ENCODE measurements around the gene SYNRG.

SYNRG gene

GRCh38 chr17:37576281-37576680 is 32.9 kb downstream of the SYNRG start:
- H3K27me3 ChIP-seq (replicated peaks), result no peaks in the 10 kb centered on the region
- no peak for DNase-seq
- peaks cover 17% of the 10 kb centered on the region for H3K36me3 ChIP-seq (replicated peaks)
- no peak overlapping the region for H3K4me3 ChIP-seq (ENCODE audit: low read depth, low read length)
- TF ChIP-seq CTCF (IDR thresholded peaks at IDR 0.05; ENCODE audit: low read depth, low read length, missing control alignments), result no peak
- no peak overlapping the region for H3K27ac ChIP-seq
- in situ Hi-C loops (cut with HindIII; ENCODE audit: low pct_ligation_motif_present, low sequenced_read_pairs), result no loop called here

- Histone ChIP-seq H3K27ac (no peak overlapping the region), H3K27me3 (replicated peaks) (no peaks in the 10 kb centered on the region), H3K36me3 (replicated peaks) (peaks cover 21% of the 10 kb centered on the region), H3K4me3 (ENCODE audit: low read depth, low read length) (no peak overlapping the region)
- no peak for TF ChIP-seq CTCF (IDR thresholded peaks at IDR 0.05; ENCODE audit: low read depth, low read length, missing control alignments)
- DNase-seq, result no peak
- in situ Hi-C loops (cut with HindIII; ENCODE audit: low pct_ligation_motif_present, low sequenced_read_pairs), result no loop called here
Observed at GRCh38 chr17:37574427-37574826, 34.8 kb downstream of the SYNRG start.

GRCh38 chr17:37571674-37572073 is 37.5 kb downstream of the SYNRG start:
- peaks cover 23% of the 10 kb centered on the region for H3K36me3 ChIP-seq (replicated peaks)
- no peaks in the 10 kb centered on the region for H3K27me3 ChIP-seq (replicated peaks)
- H3K4me3 ChIP-seq (ENCODE audit: low read depth, low read length), result no peak overlapping the region
- in situ Hi-C loops (cut with HindIII; ENCODE audit: low pct_ligation_motif_present, low sequenced_read_pairs), result no loop called here
- DNase-seq, result no peak
- no peak for TF ChIP-seq CTCF (IDR thresholded peaks at IDR 0.05; ENCODE audit: low read depth, low read length, missing control alignments)
- no peak overlapping the region for H3K27ac ChIP-seq

- Histone ChIP-seq H3K36me3 (replicated peaks) (peaks cover 23% of the 10 kb centered on the region), H3K4me3 (ENCODE audit: low read depth, low read length) (no peak overlapping the region), H3K27ac (no peak overlapping the region), H3K27me3 (replicated peaks) (no peaks in the 10 kb centered on the region)
- in situ Hi-C loops (cut with HindIII; ENCODE audit: low pct_ligation_motif_present, low sequenced_read_pairs), result no loop called here
- DNase-seq, result peak; percentile 47
- TF ChIP-seq CTCF (IDR thresholded peaks at IDR 0.05; ENCODE audit: low read depth, low read length, missing control alignments), result peak; percentile 75
Observed at GRCh38 chr17:37570527-37571093, 38.6 kb downstream of the SYNRG start.

- H3K27ac ChIP-seq, result no peak overlapping the region
- H3K4me3 ChIP-seq (ENCODE audit: low read depth, low read length), result no peak overlapping the region
- no peak for TF ChIP-seq CTCF (IDR thresholded peaks at IDR 0.05; ENCODE audit: low read depth, low read length, missing control alignments)
- DNase-seq, result no peak
- H3K36me3 ChIP-seq (replicated peaks), result peaks cover 21% of the 10 kb centered on the region
- no peaks in the 10 kb centered on the region for H3K27me3 ChIP-seq (replicated peaks)
- in situ Hi-C loops (cut with HindIII; ENCODE audit: low pct_ligation_motif_present, low sequenced_read_pairs), result no loop called here
Observed at GRCh38 chr17:37568350-37569053, 40.7 kb downstream of the SYNRG start.
